ENCODE results near the gene GLDC.

The GLDC gene

DNA sequence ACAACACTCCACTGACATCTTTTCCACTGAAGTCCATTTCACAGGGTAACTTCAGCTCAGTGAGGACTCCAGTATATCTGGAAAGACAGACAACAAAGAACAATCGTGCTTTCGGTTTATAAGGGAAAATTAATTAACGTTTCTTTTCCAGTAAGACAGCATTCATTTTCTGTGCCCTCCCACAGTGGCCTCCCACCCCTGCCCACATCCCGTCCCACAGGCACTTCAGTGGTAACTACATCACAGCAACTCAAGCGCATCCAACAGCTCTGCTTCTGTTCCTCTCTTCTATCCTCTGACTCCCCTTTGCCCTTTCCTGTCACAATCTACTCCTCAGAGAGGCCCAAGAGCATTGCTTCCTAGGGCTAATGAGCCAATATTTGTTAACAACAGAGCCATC is 40.3 kb downstream of the GLDC start:
- no peak overlapping the region; the same call in 1 of the 2 replicates for H2AFZ ChIP-seq (ENCODE audit: low read depth, low read length)

DNA sequence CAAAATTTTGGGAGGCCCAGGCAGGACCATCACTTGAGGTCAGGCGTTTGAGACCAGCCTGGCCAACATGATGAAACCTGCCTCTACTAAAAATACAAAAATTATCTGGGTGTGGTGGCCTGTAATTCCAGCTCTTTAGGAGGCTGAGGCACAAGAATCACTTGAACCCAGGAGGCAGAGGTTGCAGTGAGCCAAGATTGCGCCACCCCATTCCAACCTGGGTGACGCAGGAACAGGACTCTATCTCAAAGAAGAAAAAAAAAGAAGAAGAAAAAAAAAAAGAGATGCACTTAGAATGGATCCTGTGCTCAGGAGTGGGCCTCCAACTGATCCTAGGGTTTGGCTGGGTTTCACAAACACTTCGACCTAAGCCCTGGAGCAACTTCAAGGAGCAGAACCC is 45.1 kb downstream of the GLDC start:
- Histone ChIP-seq H3K79me2 (ENCODE audit: low read length) (no peaks in the 10 kb centered on the region), H3K4me2 (ENCODE audit: low read length) (no peak overlapping the region), H3K4me3 (ENCODE audit: low read length) (no peak overlapping the region), H3K9ac (ENCODE audit: low read length) (no peak overlapping the region), H3K9me3 (ENCODE audit: insufficient read depth, low read length) (no peaks in the 10 kb centered on the region), H4K20me1 (ENCODE audit: insufficient read depth, low read length) (no peaks in the 10 kb centered on the region), H3K36me3 (replicated peaks; ENCODE audit: low read depth, low read length) (no peaks in the 10 kb centered on the region), H3K27me3 (ENCODE audit: low read depth, low read length) (no peaks in the 10 kb centered on the region), H3K4me1 (ENCODE audit: low read length) (peaks cover 45% of the 10 kb centered on the region), H3K27ac (ENCODE audit: low read length) (no peak overlapping the region), H2AFZ (ENCODE audit: low read depth, low read length) (no peak overlapping the region)
- TF ChIP-seq EZH2phosphoT487 (IDR thresholded peaks at IDR 0.05; ENCODE audit: low read depth), result no peak
- TF ChIP-seq, protein P1, sequence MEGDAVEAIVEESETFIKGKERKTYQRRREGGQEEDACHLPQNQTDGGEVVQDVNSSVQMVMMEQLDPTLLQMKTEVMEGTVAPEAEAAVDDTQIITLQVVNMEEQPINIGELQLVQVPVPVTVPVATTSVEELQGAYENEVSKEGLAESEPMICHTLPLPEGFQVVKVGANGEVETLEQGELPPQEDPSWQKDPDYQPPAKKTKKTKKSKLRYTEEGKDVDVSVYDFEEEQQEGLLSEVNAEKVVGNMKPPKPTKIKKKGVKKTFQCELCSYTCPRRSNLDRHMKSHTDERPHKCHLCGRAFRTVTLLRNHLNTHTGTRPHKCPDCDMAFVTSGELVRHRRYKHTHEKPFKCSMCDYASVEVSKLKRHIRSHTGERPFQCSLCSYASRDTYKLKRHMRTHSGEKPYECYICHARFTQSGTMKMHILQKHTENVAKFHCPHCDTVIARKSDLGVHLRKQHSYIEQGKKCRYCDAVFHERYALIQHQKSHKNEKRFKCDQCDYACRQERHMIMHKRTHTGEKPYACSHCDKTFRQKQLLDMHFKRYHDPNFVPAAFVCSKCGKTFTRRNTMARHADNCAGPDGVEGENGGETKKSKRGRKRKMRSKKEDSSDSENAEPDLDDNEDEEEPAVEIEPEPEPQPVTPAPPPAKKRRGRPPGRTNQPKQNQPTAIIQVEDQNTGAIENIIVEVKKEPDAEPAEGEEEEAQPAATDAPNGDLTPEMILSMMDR (IDR thresholded peaks at IDR 0.05; ENCODE audit: low read depth, low read length), result no peak

More for the DNA sequence above, 40.3 kb downstream of the GLDC start:
- Histone ChIP-seq H3K4me1 (ENCODE audit: low read length) (peaks cover 12% of the 10 kb centered on the region), H4K20me1 (ENCODE audit: insufficient read depth, low read length) (no peaks in the 10 kb centered on the region), H3K79me2 (ENCODE audit: low read length) (no peaks in the 10 kb centered on the region), H3K27me3 (ENCODE audit: low read depth, low read length) (no peaks in the 10 kb centered on the region), H3K36me3 (replicated peaks; ENCODE audit: low read depth, low read length) (no peaks in the 10 kb centered on the region), H3K27ac (ENCODE audit: low read length) (no peak overlapping the region), H3K9ac (ENCODE audit: low read length) (no peak overlapping the region), H3K4me3 (ENCODE audit: low read length) (no peak overlapping the region), H3K4me2 (ENCODE audit: low read length) (peak overlapping the region; percentile 30), H3K9me3 (ENCODE audit: insufficient read depth, low read length) (no peaks in the 10 kb centered on the region)
- TF ChIP-seq, protein P1 (IDR thresholded peaks at IDR 0.05; ENCODE audit: low read depth, low read length), result no peak
- TF ChIP-seq EZH2phosphoT487 (IDR thresholded peaks at IDR 0.05; ENCODE audit: low read depth), result no peak

DNA sequence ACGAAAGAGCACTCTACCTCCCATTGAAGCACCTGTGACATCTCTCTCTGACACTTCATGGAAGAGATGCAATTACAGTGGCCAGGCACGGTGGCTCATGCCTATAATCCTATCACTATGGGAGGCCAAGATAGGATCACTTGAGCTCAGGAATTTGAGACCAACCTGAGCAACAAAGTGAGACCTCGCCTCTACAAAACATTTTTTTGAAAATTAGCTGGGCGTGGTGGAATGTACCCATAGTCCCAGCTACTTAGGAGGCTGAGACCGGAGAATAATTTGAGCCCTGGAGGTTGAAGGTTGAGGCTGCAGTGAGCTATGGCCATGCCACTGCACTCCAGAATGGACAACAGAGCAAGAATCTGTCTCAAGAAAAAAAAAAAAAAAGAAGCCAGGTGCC is 45.5 kb downstream of the GLDC start:
- H3K4me1 ChIP-seq (ENCODE audit: low read length), result peaks cover 41% of the 10 kb centered on the region
- no peaks in the 10 kb centered on the region for H4K20me1 ChIP-seq (ENCODE audit: insufficient read depth, low read length)
- H3K9me3 ChIP-seq (ENCODE audit: insufficient read depth, low read length), result no peaks in the 10 kb centered on the region
- H3K27ac ChIP-seq (ENCODE audit: low read length), result no peak overlapping the region
- TF ChIP-seq EZH2phosphoT487 (IDR thresholded peaks at IDR 0.05; ENCODE audit: low read depth), result no peak
- TF ChIP-seq, protein P1 (IDR thresholded peaks at IDR 0.05; ENCODE audit: low read depth, low read length), result no peak
- H3K27me3 ChIP-seq (ENCODE audit: low read depth, low read length), result no peaks in the 10 kb centered on the region
- H2AFZ ChIP-seq (ENCODE audit: low read depth, low read length), result no peak overlapping the region
- no peak overlapping the region for H3K4me3 ChIP-seq (ENCODE audit: low read length)
- H3K36me3 ChIP-seq (replicated peaks; ENCODE audit: low read depth, low read length), result no peaks in the 10 kb centered on the region
- H3K79me2 ChIP-seq (ENCODE audit: low read length), result no peaks in the 10 kb centered on the region
- H3K4me2 ChIP-seq (ENCODE audit: low read length), result no peak overlapping the region
- no peak overlapping the region for H3K9ac ChIP-seq (ENCODE audit: low read length)

DNA sequence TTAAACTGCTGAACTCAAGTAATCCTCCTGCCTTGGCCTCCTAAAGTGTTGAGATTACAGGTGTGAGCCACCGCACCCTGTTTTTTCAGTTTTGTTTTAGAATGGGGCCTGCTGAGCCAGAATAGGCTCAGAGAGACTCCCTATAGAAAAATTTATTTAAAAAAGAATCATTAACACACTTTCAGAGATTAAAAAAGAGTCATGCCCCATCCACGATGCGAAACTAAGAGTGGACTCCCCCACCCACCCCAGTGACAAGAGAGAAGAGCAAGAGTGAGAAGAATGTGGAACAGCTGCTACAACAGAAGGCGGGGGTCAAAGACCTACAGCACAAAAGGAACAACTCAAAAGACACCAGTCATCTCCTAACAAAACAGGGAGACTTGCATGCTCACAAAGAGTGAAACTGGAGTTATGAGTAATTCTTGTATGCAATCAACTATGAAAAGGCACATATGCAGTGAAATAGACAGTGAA is 47.2 kb downstream of the GLDC start:
- Histone ChIP-seq H4K20me1 (ENCODE audit: insufficient read depth, low read length) (no peaks in the 10 kb centered on the region), H3K9ac (ENCODE audit: low read length) (peak overlapping the region; percentile 47; the same call in 1 of the 2 replicates), H3K4me3 (ENCODE audit: low read length) (peak overlapping the region; percentile 28; the same call in 1 of the 2 replicates), H3K27ac (ENCODE audit: low read length) (peak overlapping the region; percentile 97), H3K27me3 (ENCODE audit: low read depth, low read length) (no peaks in the 10 kb centered on the region), H3K4me1 (ENCODE audit: low read length) (peaks cover 35% of the 10 kb centered on the region), H3K36me3 (replicated peaks; ENCODE audit: low read depth, low read length) (no peaks in the 10 kb centered on the region), H3K9me3 (ENCODE audit: insufficient read depth, low read length) (no peaks in the 10 kb centered on the region), H3K4me2 (ENCODE audit: low read length) (peak overlapping the region; percentile 50), H2AFZ (ENCODE audit: low read depth, low read length) (no peak overlapping the region), H3K79me2 (ENCODE audit: low read length) (no peaks in the 10 kb centered on the region)
- TF ChIP-seq, protein P1 (IDR thresholded peaks at IDR 0.05; ENCODE audit: low read depth, low read length), result no peak
- TF ChIP-seq EZH2phosphoT487 (IDR thresholded peaks at IDR 0.05; ENCODE audit: low read depth), result no peak

All from OCI-LY3 (cell line).